Measurements from ENCODE around the gene MICAL2. TPM values are rescaled to one million over a fixed set of nuclear protein-coding genes. Genes with fewer than 3 reads are reported as not detected.

Gene MICAL2
- total and polyA plus RNA-seq, 10 of the 15 experiments (the other 5 are each of a cell fraction or from before 2014, with no cell fraction given): 0.90 to 5.6 (median 2.4) TPM

- no TSS peak for BruUV-seq (replicated peaks)
- H3K4me1 ChIP-seq (ENCODE audit: control insufficient read depth, insufficient read depth, low read length): peaks cover 16% of the 10 kb centered on the region
- 60% methylated on average over 4 of the region's 4 CpGs for WGBS (ENCODE audit: insufficient coverage, insufficient replicate concordance, low lambda C conversion rate, missing lambda C conversion rate)
- CTCF ChIA-PET: interaction anchor here (2.0 kb wide), 1 partner anchor 50 kb away, joined by 5 read pairs; no protein-coding TSS in a partner anchor
- no peak overlapping the region for H2AFZ ChIP-seq (ENCODE audit: control insufficient read depth, low read depth, low read length)
- DNase-seq (ENCODE audit: low read depth, low spot score) (no peak), FAIRE-seq (no peak), ATAC-seq (no peak)
- no peaks in the 10 kb centered on the region for H3K79me2 ChIP-seq (ENCODE audit: control insufficient read depth, insufficient read depth, low read length)
- no peak overlapping the region for H3K9ac ChIP-seq (ENCODE audit: control insufficient read depth, insufficient read depth, low read length)
- SMC1A ChIA-PET (ENCODE audit: uncharacterized antibody, unreplicated experiment): no interaction called here
- H3K4me2 ChIP-seq (ENCODE audit: control insufficient read depth, insufficient read depth): no peak overlapping the region
- no peaks in the 10 kb centered on the region for H3K9me3 ChIP-seq (replicated peaks; ENCODE audit: control insufficient read depth, insufficient read depth, low read length)
- TF ChIP-seq ZNF217 (IDR thresholded peaks at IDR 0.05) (no peak), POLR2AphosphoS5 (IDR thresholded peaks at IDR 0.05; ENCODE audit: low read length) (no peak), HCFC1 (IDR thresholded peaks at IDR 0.05; ENCODE audit: low read length) (no peak), ESRRA (IDR thresholded peaks at IDR 0.05; ENCODE audit: low read length) (no peak), NR2C2 (IDR thresholded peaks at IDR 0.05; ENCODE audit: borderline replicate concordance, control insufficient read depth, insufficient read length, low read depth) (no peak), ZBED1 (IDR thresholded peaks at IDR 0.05; ENCODE audit: borderline replicate concordance) (no peak), NR2C1 (IDR thresholded peaks at IDR 0.05) (no peak), TARDBP (IDR thresholded peaks at IDR 0.05; ENCODE audit: borderline replicate concordance) (no peak), ZNF207 (IDR thresholded peaks at IDR 0.05; ENCODE audit: borderline replicate concordance) (no peak), SUZ12 (IDR thresholded peaks at IDR 0.05; ENCODE audit: unreplicated experiment) (no peak), NFYB (IDR thresholded peaks at IDR 0.05; ENCODE audit: insufficient read depth, low read depth, low read length) (no peak), YBX1 (IDR thresholded peaks at IDR 0.05) (no peak), TBL1XR1 (IDR thresholded peaks at IDR 0.05; ENCODE audit: low read depth, low read length) (no peak), SMAD1 (IDR thresholded peaks at IDR 0.05; ENCODE audit: low read depth, partially characterized antibody) (no peak), MEF2A (IDR thresholded peaks at IDR 0.05; ENCODE audit: insufficient read depth, low read depth, low read length) (no peak), NKRF (conservative IDR thresholded peaks at IDR 0.05) (no peak)
- TF ChIP-seq, protein P1, sequence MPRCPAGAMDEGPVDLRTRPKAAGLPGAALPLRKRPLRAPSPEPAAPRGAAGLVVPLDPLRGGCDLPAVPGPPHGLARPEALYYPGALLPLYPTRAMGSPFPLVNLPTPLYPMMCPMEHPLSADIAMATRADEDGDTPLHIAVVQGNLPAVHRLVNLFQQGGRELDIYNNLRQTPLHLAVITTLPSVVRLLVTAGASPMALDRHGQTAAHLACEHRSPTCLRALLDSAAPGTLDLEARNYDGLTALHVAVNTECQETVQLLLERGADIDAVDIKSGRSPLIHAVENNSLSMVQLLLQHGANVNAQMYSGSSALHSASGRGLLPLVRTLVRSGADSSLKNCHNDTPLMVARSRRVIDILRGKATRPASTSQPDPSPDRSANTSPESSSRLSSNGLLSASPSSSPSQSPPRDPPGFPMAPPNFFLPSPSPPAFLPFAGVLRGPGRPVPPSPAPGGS (IDR thresholded peaks at IDR 0.05; ENCODE audit: borderline replicate concordance, insufficient read depth, low read depth, low read length, poor library complexity, severe bottlenecking): no peak
- TF ChIP-seq, protein P2, sequence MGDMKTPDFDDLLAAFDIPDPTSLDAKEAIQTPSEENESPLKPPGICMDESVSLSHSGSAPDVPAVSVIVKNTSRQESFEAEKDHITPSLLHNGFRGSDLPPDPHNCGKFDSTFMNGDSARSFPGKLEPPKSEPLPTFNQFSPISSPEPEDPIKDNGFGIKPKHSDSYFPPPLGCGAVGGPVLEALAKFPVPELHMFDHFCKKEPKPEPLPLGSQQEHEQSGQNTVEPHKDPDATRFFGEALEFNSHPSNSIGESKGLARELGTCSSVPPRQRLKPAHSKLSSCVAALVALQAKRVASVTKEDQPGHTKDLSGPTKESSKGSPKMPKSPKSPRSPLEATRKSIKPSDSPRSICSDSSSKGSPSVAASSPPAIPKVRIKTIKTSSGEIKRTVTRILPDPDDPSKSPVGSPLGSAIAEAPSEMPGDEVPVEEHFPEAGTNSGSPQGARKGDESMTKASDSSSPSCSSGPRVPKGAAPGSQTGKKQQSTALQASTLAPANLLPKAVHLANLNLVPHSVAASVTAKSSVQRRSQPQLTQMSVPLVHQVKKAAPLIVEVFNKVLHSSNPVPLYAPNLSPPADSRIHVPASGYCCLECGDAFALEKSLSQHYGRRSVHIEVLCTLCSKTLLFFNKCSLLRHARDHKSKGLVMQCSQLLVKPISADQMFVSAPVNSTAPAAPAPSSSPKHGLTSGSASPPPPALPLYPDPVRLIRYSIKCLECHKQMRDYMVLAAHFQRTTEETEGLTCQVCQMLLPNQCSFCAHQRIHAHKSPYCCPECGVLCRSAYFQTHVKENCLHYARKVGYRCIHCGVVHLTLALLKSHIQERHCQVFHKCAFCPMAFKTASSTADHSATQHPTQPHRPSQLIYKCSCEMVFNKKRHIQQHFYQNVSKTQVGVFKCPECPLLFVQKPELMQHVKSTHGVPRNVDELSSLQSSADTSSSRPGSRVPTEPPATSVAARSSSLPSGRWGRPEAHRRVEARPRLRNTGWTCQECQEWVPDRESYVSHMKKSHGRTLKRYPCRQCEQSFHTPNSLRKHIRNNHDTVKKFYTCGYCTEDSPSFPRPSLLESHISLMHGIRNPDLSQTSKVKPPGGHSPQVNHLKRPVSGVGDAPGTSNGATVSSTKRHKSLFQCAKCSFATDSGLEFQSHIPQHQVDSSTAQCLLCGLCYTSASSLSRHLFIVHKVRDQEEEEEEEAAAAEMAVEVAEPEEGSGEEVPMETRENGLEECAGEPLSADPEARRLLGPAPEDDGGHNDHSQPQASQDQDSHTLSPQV (IDR thresholded peaks at IDR 0.05): no peak
- in situ Hi-C loops (cut with MboI): no loop called here
- no peaks in the 10 kb centered on the region for H3K36me3 ChIP-seq (ENCODE audit: control insufficient read depth in 2 of 2, insufficient read depth in 2 of 2, low read length in 1 of 2)
- intact Hi-C loops (cut with micrococcal nuclease; ENCODE audit: unreplicated experiment): no loop called here
- POLR2A ChIA-PET: interaction anchor here (1.3 kb wide), 1 partner anchor 12 kb away, joined by 4 read pairs; no protein-coding TSS in a partner anchor
- no peak overlapping the region for H3K27ac ChIP-seq (ENCODE audit: control insufficient read depth, insufficient read depth)
- no peaks in the 10 kb centered on the region for H4K20me1 ChIP-seq (ENCODE audit: control insufficient read depth, insufficient read depth)
- H3K4me3 ChIP-seq: no peak overlapping the region
- RAD21 ChIA-PET (ENCODE audit: unreplicated experiment): no interaction called here
- H3K27me3 ChIP-seq (replicated peaks in 1 of 2; ENCODE audit: control insufficient read depth in 2 of 2, insufficient read depth in 2 of 2, low read length in 1 of 2): no peaks in the 10 kb centered on the region
Measured at GRCh38 chr11:12185914-12186313, 75.5 kb downstream of the MICAL2 start.
